Glomerular visceral epithelial cell (primary cell): ENCODE results near the gene ZNF629.

Experiments used
- DNase-seq: peaks from one replicate; pipeline ENCODE4 v3.0.0-alpha.2; 2016; ENCODE audit errors: extremely low spot score

ZNF629 gene

GRCh38 chr16:30786115-30786935 is 680 bp downstream of the ZNF629 start:
- peak; percentile 47 for DNase-seq

- DNase-seq, result no peak
These were observed 1.6 kb downstream of the ZNF629 start for GRCh38 chr16:30785126-30786106.

- no peak for DNase-seq
These were observed 2.8 kb downstream of the ZNF629 start for GRCh38 chr16:30784215-30784614.

DNA sequence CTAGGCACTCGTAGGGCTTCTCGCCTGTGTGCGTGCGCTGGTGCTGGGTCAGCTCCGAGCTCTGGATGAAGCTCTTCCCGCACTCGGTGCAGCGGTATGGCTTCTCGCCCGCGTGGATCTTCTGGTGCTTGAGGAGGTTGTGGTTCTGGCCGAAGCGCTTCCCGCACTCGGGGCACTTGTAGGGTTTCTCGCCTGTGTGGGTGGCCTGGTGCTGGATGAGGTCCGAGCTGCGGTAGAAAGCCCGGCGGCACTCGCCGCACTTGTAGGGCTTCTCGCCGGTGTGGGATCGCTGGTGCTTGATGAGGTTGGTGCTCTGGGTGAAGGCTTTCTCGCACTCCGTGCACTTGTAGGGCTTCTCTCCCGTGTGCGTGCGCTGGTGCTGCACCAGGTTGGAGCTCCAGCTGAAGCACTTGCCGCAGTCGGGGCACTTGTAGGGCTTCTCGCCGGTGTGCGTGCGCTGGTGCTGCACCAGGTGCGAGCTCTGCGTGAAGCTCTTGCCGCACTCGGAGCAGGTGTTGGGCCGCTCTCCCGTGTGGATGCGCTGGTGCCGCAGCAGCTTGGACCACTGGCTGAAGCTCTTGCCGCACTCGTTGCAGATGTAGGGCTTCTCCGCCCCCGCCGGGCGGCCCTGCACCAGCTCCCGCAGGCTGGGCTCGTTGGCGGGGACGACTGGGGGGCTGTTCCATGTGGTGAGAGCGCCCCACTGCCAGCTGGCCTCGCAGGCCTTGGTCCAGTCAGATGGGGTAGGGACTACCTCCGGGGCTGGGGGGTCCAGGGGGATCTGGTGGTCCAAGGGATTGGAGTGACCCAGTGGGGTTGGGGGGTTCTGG is 3.5 kb downstream of the ZNF629 start:
- no peak for DNase-seq

DNA sequence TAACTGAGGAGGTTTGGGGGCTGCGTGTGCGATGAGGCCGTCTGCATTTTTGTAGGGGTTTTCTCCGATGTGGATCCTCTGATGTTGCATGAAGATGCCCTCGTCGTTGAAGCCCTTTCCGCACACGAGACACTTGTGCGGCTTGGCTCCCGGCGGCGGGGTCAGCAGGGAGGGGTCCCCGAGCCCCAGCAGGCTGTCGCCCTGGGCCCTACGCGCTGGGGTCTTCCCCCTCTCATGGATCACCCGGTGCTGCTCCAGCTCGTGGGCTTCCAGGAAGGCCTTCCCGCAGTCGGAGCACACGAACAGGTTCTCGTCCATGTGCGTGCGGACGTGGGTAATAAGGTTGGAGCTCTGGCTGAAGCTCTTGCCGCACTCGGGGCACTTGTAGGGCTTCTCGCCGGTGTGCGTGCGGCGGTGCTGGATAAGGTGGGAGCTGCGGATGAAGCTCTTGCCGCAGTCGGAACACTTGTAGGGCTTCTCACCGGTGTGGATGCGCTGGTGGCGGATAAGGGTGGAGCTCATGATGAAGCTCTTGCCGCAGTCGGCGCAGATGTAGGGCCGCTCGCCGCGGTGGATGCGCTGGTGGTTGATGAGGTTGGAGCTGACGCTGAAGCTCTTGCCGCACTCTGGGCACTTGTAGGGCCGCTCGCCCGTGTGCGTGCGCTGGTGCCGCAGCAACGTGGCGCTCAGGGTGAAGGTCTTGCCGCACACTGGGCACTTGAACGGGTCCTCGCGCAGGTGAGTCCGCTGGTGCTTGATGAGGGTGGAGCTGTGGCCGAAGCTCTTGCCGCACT is 4.3 kb downstream of the ZNF629 start:
- no peak for DNase-seq

DNA sequence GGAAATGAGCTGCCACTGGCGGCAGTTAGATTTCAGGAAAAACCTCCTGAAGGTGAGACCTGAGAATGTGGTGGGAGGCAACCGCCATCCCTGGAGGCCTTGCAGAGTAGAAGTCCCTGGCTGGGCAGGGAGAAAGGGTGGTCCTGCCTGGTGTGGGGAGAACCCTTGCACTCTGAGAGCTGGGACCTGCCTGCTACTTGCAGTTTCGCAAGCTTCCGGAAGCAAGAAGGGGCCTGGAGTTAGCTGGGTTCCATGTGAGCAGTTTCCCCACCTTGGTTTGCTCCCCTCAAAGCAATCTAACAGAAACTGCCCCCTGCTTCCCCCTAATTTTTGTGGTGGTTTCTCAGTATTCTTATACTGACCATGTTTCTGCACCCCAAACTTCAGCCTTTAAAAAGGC is 6.5 kb downstream of the ZNF629 start:
- no peak for DNase-seq

DNA sequence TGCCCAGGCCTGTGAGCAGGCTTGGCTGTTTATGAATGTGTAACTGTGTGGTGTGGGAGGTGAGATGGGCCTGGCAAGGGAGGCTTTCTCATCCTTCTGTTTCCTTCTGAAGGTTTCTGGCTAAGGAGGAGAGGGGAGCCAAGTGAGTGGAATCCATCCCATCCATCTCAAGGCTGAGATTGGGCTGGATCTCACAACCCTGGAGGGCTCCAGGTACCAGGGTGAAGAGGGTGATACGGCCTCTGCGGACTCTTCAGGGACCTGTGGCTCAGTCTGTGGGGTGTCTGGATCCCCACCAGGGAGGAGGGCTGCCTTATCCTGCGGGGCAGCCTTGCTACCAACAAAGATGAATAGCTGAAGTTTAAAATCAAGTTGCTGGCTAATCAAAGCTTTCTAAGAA is 7.0 kb downstream of the ZNF629 start:
- no peak for DNase-seq

GRCh38 chr16:30779596-30779995 is 7.4 kb downstream of the ZNF629 start:
- no peak for DNase-seq

DNA sequence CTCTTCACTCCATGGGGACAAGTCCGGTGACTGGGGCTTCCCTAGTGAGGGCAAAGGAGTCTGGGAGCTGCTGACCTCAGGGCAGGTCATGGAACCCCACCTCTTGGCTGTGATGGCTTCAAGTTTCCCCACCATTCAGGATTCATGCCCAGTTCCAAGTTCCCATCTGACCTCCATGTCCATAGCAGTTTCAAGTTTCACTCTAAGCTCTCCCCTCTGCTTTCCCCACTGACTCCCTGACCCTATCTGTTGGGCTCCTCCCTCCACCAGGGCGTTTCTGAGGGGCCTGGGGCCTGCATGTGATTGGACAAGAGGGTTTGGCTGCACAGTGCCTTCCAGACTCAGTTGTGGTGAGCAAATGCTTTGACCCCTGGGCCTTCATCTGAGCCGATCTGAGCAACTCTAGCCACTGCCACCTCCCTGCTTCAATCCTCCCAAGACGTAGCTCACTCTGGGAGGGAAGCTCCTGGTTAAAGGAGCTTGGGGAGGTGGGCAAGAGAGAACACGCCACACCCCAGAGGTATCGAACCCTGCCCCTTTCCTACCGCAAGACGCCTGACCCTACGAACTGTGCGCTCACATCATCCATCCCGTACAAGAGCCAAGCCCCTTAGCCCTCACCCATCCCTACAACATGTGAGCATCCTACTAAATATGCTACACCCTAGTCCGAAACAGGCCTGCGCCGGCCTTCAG is 8.3 kb downstream of the ZNF629 start:
- DNase-seq, result no peak

GRCh38 chr16:30777591-30778297 is 9.3 kb downstream of the ZNF629 start:
- DNase-seq, result no peak

- peak; percentile 72 for DNase-seq
These were observed 11.4 kb downstream of the ZNF629 start for GRCh38 chr16:30775392-30776188.

DNA sequence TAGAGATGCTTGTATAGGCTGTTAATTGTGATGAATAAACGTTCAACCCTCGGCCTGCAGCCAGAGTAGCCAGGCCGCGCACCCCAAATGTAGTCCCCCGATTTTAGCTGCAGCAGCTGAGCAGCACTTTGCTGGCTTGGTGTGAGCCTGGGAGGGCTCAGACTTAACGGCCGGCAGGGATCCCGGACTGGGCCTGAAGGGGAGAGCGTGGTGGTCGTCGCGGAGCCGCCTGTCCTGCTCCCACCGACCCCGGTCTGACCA is 11.9 kb downstream of the ZNF629 start:
- DNase-seq, result no peak

DNA sequence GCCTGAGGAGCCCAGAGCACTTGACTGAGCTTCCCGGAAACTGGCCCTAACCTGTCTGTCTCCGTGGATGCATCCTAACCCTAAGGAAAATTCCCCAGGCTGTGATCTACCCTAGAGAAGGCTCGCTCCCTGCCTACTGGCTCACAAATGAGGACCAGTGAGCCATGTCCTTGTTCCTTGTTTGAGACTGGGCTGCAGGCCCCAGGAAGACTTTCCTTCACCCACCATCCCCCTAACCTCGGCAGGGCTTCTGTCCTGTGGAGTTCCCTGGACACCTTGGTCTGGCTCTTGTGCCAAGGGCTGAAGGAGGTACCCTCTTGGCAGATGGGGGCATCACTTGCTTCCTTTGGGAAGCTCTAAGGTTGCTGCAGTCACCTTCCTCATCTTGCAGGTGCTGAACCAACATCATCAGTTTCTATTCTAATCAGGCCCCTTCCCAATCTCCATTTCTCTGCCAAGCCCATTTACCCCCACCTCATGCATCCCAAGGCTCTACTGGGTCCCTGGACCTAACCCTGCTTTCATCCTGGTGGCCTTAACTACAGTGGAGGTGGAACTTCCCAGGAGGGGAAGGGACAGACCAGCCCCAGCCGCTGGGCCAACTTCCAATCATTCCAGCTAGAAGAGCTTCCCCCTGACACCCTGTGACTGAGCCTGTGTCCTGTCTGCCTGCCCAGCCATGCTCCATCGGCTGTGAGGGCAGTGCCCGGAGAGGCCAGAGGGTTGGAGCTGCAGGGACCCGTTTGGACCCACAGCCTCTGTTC is 12.5 kb downstream of the ZNF629 start:
- no peak for DNase-seq

DNA sequence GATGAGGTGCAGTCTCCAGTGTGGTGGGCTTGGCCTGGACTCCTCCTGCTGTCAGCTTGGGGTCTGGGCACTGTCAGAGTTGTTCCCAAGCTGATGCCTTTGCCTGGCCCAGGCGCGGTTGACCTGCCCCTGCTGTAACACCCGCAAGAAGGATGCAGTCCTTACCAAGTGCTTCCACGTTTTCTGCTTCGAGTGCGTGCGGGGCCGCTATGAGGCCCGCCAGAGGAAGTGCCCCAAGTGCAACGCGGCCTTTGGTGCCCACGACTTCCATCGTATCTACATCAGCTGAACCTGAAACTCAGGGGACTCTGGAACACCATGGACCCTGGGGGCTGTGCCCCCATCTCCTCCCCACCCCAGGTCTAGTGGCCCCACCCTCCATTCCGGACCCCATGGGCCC is 13.2 kb downstream of the ZNF629 start:
- no peak for DNase-seq

DNA sequence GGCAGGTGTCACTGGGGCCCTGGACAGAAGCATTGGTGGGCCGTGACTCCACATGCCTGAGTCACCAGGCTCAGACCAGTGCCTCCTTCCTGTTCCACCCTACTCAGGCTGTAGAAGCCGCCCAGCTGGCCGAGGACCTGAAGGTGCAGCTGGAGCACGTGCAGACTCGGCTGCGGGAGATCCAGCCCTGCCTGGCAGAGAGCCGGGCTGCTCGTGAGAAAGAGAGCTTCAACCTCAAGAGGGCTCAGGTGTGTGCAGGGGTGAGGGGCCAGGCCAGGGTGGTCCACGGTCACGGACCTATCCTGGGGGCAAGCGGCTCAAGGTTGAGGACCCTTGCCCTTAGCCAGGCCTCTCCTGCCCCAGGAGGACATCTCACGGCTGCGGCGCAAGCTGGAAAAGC is 15.3 kb downstream of the ZNF629 start:
- DNase-seq, result no peak

- no peak for DNase-seq
These were observed 17.5 kb downstream of the ZNF629 start for GRCh38 chr16:30769379-30770089.

DNA sequence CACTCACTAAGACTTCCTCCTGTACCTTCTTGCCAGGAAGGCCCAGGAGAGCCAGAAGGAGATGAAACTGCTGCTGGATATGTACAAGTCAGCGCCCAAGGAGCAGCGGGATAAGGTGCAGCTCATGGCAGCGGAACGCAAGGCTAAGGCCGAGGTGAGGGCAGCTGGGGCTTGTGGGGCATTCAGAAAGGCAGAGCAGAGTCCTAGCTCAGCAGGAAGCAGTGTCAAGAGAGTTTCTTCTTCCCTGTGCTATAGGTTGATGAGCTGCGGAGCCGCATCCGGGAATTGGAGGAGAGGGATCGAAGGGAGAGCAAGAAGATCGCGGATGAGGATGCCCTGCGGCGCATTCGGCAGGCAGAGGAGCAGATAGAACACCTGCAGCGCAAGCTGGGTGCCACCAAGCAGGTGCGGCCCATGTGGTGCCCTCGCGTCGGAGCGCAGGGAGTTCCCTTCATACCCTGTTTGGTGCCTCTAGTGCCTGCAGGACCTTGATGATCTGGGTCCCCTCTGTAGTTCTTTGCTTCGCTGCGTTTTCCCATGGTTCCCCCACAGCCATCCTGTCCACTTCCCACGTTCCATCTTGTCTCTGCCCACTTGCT is 18.3 kb downstream of the ZNF629 start:
- no peak for DNase-seq
